Glutamatergic neuron (in vitro differentiated cells): Measurements from ENCODE around the gene PSAPL1. TPM values are rescaled to one million over a fixed set of nuclear protein-coding genes. Genes with fewer than 3 reads are reported as not detected.

Source experiments
- DNase-seq: peaks from one replicate; pipeline ENCODE4 v3.0.0; 2022
- H3K27ac Mint-ChIP-seq: one replicate; pipeline ENCODE4 v1.8.0; 2020; ENCODE audit warnings: mild to moderate bottlenecking, mixed read lengths, inconsistent platforms; ENCODE audit not compliant: unreplicated experiment
- H3K27me3 Mint-ChIP-seq: one replicate; pipeline ENCODE4 v1.8.0; 2020; ENCODE audit warnings: mild to moderate bottlenecking, moderate library complexity, mixed read lengths, inconsistent platforms; ENCODE audit not compliant: unreplicated experiment
- H3K36me3 Mint-ChIP-seq: one replicate; pipeline ENCODE4 v1.8.0; 2020; ENCODE audit warnings: mild to moderate bottlenecking, mixed read lengths, inconsistent platforms; ENCODE audit not compliant: unreplicated experiment
- H3K4me1 Mint-ChIP-seq: one replicate; pipeline ENCODE4 v1.8.0; 2020; ENCODE audit warnings: mild to moderate bottlenecking, low read depth, mixed read lengths, inconsistent platforms; ENCODE audit not compliant: unreplicated experiment
- H3K4me3 Mint-ChIP-seq: one replicate; pipeline ENCODE4 v1.8.0; 2020; ENCODE audit warnings: mild to moderate bottlenecking, mixed read lengths, inconsistent platforms; ENCODE audit not compliant: unreplicated experiment
- H3K9me3 Mint-ChIP-seq: one replicate; pipeline ENCODE4 v1.8.0; 2020; ENCODE audit warnings: mild to moderate bottlenecking, moderate library complexity, mixed read lengths, inconsistent platforms; ENCODE audit not compliant: unreplicated experiment
- CTCF ChIP-seq: fragments of 200-600 bp; sonication (generic); IDR thresholded peaks from one replicate; pipeline ENCODE4 v1.5.0; 2021; ENCODE audit not compliant: partially characterized antibody, unreplicated experiment
- total RNA-seq: library from RNA; stranded (reverse); fragmentation: NEBNext Ultra II Directional; extraction: Animal tissue kit (Norgen Biotek cat#: 25700); gene quantifications from one replicate; pipeline ENCODE4 v1.2.1, GENCODE V29; 2021; ENCODE audit not compliant: unreplicated experiment

The PSAPL1 gene
- total RNA-seq, 1 donor from 2014 or later: not detected

GRCh38 chr4:7476820-7477219, 42.1 kb upstream of the PSAPL1 start:
- DNase-seq: no peak
- Mint-ChIP-seq H3K4me3 (no peak overlapping the region), H3K27ac (no peak overlapping the region), H3K9me3 (peaks cover 4% of the 10 kb centered on the region), H3K27me3 (peaks cover 13% of the 10 kb centered on the region), H3K4me1 (peaks cover 19% of the 10 kb centered on the region), H3K36me3 (peaks cover 3% of the 10 kb centered on the region)
- TF ChIP-seq CTCF: no peak

GRCh38 chr4:7475207-7475606, 40.5 kb upstream of the PSAPL1 start:
- Mint-ChIP-seq H3K4me1 (peaks cover 25% of the 10 kb centered on the region), H3K4me3 (no peak overlapping the region), H3K27ac (no peak overlapping the region), H3K27me3 (peaks cover 13% of the 10 kb centered on the region), H3K9me3 (peaks cover 4% of the 10 kb centered on the region), H3K36me3 (no peaks in the 10 kb centered on the region)
- no peak for TF ChIP-seq CTCF
- no peak for DNase-seq

GRCh38 chr4:7474320-7474719, 39.6 kb upstream of the PSAPL1 start:
- TF ChIP-seq CTCF: no peak
- H3K27ac Mint-ChIP-seq: no peak overlapping the region
- H3K27me3 Mint-ChIP-seq: peaks cover 16% of the 10 kb centered on the region
- H3K36me3 Mint-ChIP-seq: no peaks in the 10 kb centered on the region
- H3K4me3 Mint-ChIP-seq: no peak overlapping the region
- peaks cover 4% of the 10 kb centered on the region for H3K9me3 Mint-ChIP-seq
- no peak for DNase-seq
- H3K4me1 Mint-ChIP-seq: peaks cover 25% of the 10 kb centered on the region

GRCh38 chr4:7473081-7473480, 38.4 kb upstream of the PSAPL1 start:
- Mint-ChIP-seq H3K36me3 (no peaks in the 10 kb centered on the region), H3K27me3 (peaks cover 16% of the 10 kb centered on the region), H3K27ac (no peak overlapping the region), H3K9me3 (peaks cover 3% of the 10 kb centered on the region), H3K4me1 (peaks cover 25% of the 10 kb centered on the region), H3K4me3 (no peak overlapping the region)
- DNase-seq: no peak
- no peak for TF ChIP-seq CTCF

- peaks cover 25% of the 10 kb centered on the region for H3K4me1 Mint-ChIP-seq
- H3K9me3 Mint-ChIP-seq: peaks cover 3% of the 10 kb centered on the region
- peaks cover 16% of the 10 kb centered on the region for H3K27me3 Mint-ChIP-seq
- TF ChIP-seq CTCF: no peak
- peak overlapping the region; percentile 36 for H3K27ac Mint-ChIP-seq
- DNase-seq: no peak
- H3K4me3 Mint-ChIP-seq: no peak overlapping the region
- no peaks in the 10 kb centered on the region for H3K36me3 Mint-ChIP-seq
Measured at GRCh38 chr4:7472442-7473013, 37.8 kb upstream of the PSAPL1 start.
